Skin of body (tissue), 2 donors: Measurements from ENCODE around the gene LINGO4. TPM values are rescaled to one million over a fixed set of nuclear protein-coding genes. Genes with fewer than 3 reads are reported as not detected.
"Not testable (repeated sequence)": the region's sequence is repeated elsewhere in the genome, so short reads cannot be mapped to it uniquely, and the experiment has no call there.

Experiments used
- DNase-seq: peaks from one replicate; lab custom pipeline; 2025; lab: John Stamatoyannopoulos, UW
- total RNA-seq: library from RNA; depleted of rRNA; stranded (reverse); fragments of >200 nt; gene quantifications from one replicate; pipeline ENCODE4 v1.2.3, GENCODE V29; 2014

LINGO4 gene
- total RNA-seq, 1 donor from 2014 or later = 0.10 TPM

DNA sequence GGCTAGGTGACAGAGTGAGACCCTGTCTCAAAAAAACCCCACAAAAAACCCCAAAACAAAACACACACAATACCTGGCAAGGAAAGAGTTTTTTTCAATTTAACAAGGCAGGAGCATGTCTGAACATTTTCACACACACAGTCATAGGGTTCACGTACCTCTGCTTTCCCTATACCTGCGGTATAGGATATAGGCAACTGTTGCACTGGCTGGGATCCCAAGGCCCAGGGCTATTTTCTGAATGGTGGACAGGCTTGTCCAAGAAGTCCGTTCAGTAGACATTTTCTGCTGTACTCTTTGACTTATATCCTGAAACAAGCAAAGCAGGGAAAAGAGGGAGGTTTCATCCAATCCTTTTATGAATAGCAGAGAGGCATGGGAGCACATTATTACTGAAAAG is 22.5 kb downstream of the LINGO4 start:
- DNase-seq = no peak

DNA sequence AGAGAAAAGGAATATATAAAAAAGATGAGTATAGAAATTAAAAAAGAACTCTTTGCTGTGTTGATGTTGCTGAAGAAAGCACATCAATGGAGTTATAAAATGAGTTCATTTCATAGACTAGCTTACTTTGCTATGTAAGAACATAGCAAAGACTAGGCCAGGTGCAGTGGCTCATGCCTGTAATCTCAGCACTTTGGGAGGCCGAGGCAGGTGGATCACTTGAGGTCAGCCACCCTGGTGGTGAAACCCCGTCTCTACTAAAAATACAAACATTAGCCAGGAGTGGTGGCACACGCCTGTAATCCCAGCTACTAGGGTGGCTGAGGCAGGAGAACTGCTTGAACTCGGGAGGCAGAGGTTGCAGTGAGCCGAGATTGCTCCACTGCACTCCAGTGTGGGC is 23.2 kb downstream of the LINGO4 start:
- DNase-seq = not testable (repeated sequence)

GRCh38 chr1:151780736-151781135 is 24.5 kb downstream of the LINGO4 start:
- not testable (repeated sequence) for DNase-seq

DNA sequence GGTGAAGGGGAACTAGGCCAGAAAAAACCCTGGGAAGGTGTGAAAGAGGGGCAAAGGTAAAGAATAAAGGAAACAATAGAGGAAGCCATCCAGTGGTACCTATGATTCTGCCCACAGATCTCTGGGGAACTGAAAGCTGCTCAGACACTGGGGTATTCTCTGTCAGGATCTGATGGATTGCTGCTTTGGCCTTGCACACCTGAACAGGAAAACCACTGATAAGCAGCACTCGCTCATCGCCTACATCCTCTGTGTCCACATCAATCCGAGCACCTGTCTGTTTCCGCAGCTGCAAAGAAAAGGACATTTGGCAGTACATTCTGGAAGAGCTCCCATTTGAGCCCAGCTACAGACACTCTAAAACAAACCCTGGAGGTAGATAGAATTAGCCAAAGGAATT is 25.4 kb downstream of the LINGO4 start:
- DNase-seq = no peak

- DNase-seq = no peak
Measured at GRCh38 chr1:151777317-151777716, 27.9 kb downstream of the LINGO4 start.

DNA sequence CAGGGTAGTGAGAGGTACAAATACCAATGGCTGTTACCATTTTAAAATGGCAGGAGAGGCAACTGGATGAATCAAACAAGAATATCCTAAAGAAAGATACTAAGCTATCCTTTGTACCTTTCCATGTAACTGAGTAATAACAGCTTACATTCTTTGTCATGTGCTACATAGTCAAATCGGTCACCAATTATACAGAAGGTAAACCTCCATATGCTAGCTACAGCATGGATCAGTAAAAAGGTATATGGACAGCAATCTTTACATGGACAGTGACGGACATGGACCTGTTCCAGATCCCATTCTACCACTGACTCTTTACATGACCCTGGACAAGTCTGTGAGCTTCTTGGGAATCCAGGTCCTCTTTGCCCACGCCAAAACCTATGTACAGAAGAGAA is 28.6 kb downstream of the LINGO4 start:
- no peak for DNase-seq

- no peak for DNase-seq
Measured at GRCh38 chr1:151775894-151776664, 29.1 kb downstream of the LINGO4 start.

- DNase-seq = no peak
Measured at GRCh38 chr1:151774256-151774922, 30.8 kb downstream of the LINGO4 start.

GRCh38 chr1:151773702-151774101 is 31.5 kb downstream of the LINGO4 start:
- DNase-seq = no peak

DNA sequence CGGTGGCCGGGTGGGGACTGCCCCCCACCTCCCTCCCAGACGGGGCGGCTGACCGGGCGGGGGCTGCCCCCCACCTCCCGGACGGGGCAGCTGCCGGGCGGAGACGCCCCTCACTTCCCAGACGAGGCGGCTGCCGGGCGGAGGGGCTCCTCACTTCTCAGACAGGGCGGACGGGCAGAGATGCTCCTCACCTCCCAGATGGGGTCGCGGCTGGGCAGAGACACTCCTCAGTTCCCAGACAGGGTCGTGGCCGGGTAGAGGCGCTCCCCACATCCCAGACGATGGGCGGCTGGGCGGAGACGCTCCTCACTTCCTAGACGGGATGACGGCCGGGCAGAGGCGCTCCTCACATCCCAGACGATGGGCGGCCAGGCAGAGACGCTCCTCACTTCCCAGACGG is 35.9 kb downstream of the LINGO4 start:
- DNase-seq = not testable (repeated sequence)

DNA sequence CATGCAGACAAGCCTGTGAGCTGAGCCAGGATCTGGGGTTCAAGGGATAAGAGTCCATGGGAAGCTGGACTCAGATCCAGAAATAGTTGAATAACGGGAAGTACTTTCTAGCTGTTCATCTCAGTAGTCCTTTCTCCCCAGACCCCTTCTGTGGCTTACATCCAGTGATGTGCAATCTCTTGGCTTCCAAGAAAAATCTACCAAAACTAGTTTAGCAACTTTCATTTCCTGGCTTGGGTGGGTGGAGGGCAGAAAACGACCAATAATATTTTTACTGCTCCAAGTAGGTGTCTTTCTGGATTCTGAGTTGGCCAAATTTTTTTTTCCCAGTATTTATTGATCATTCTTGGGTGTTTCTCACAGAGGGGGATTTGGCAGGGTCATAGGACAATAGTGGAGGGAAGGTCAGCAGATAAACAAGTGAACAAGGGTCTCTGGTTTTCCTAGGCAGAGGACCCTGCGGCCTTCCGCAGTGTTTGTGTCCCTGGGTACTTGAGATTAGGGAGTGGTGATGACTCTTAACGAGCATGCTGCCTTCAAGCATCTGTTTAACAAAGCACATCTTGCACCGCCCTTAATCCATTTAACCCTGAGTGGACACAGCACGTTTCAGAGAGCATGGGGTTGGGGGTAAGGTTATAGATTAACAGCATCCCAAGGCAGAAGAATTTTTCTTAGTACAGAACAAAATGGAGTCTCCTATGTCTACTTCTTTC is 36.7 kb downstream of the LINGO4 start:
- DNase-seq = not testable (repeated sequence)

- DNase-seq = no peak
Measured at GRCh38 chr1:151763990-151764389, 41.2 kb downstream of the LINGO4 start.

- peak; percentile 65 for DNase-seq
Measured at GRCh38 chr1:151762941-151763921, 42.0 kb downstream of the LINGO4 start, which contains the start of gene MRPL9. Gene MRPL9, minus strand, starts transcription at chr1:151763496. Its CDS starts 17 bp downstream, at chr1:151763479.

GRCh38 chr1:151760597-151761385 is 44.4 kb downstream of the LINGO4 start:
- no peak for DNase-seq

DNA sequence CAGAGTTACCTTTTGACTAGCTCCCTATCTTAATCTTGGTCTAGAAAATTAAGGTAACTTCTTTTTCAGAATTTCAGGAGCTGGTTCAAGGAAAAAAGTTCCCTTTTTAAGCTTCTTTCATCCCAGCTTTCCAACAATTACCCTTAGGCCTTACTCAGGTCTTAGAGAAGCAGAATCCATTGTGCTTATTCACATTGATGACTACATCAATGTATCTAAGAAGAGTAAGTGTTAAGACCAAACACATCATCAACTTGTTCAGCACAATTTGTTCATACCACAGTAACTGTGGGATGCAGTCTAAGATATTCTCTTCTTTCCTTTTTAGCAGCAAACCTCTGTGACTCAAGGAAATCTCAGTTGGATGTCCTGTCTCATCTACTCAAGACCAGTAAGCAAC is 46.0 kb downstream of the LINGO4 start:
- DNase-seq = no peak

DNA sequence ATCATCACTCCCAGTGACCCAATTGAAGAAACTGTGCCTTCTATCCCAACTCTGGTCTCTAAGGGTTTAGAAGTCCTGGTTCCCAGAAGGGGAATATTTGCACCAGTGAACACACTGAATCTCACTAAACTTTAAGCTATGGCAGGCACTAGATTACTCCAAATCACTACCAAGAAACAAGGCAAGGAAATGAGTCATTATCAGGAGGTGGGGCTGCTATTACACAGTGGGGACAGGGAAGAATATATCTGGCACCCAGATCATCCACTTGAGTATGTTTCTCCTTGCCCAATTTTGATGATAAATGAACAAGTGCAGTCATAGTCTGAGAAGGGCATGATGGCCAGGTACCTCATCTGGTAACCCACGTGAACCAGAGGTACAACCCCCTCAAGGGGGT is 48.9 kb downstream of the LINGO4 start:
- DNase-seq = no peak
